ENCODE data around the gene PIGO. TPM values are rescaled to one million over a fixed set of nuclear protein-coding genes. Genes with fewer than 3 reads are reported as not detected.
A peak's percentile ranks its signal among the peaks of the same experiment; 100 is the strongest.

The PIGO gene
- total and polyA plus RNA-seq, 9 of the 15 experiments (the other 6 are each of a cell fraction or from before 2014, with no cell fraction given): 5.4 to 13.7 (median 9.7) TPM

GRCh38 chr9:35102769-35103659 is 6.6 kb upstream of the PIGO start, which contains the start of gene STOML2 (continued):
- TF ChIP-seq, protein P1, sequence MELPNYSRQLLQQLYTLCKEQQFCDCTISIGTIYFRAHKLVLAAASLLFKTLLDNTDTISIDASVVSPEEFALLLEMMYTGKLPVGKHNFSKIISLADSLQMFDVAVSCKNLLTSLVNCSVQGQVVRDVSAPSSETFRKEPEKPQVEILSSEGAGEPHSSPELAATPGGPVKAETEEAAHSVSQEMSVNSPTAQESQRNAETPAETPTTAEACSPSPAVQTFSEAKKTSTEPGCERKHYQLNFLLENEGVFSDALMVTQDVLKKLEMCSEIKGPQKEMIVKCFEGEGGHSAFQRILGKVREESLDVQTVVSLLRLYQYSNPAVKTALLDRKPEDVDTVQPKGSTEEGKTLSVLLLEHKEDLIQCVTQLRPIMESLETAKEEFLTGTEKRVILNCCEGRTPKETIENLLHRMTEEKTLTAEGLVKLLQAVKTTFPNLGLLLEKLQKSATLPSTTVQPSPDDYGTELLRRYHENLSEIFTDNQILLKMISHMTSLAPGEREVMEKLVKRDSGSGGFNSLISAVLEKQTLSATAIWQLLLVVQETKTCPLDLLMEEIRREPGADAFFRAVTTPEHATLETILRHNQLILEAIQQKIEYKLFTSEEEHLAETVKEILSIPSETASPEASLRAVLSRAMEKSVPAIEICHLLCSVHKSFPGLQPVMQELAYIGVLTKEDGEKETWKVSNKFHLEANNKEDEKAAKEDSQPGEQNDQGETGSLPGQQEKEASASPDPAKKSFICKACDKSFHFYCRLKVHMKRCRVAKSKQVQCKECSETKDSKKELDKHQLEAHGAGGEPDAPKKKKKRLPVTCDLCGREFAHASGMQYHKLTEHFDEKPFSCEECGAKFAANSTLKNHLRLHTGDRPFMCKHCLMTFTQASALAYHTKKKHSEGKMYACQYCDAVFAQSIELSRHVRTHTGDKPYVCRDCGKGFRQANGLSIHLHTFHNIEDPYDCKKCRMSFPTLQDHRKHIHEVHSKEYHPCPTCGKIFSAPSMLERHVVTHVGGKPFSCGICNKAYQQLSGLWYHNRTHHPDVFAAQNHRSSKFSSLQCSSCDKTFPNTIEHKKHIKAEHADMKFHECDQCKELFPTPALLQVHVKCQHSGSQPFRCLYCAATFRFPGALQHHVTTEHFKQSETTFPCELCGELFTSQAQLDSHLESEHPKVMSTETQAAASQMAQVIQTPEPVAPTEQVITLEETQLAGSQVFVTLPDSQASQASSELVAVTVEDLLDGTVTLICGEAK (IDR thresholded peaks at IDR 0.05): peak; percentile 99
- TF ChIP-seq, protein P1 (CRISPR knock-in tag; IDR thresholded peaks at IDR 0.05): no peak
- 0 out of 2 replicates have a peak, but pooled peaks have one; percentile 65 for TF ChIP-seq XRCC5 (IDR thresholded peaks at IDR 0.05; ENCODE audit: low read depth, low read length)
- TF ChIP-seq KLF13 (tag; IDR thresholded peaks at IDR 0.05; ENCODE audit: borderline replicate concordance, low read depth): no peak
- peak; percentile 70 for TF ChIP-seq CREM (IDR thresholded peaks at IDR 0.05; ENCODE audit: low read depth)
- peak; percentile 92 for TF ChIP-seq PHF20 (IDR thresholded peaks at IDR 0.05; ENCODE audit: partially characterized antibody)
- peak; percentile 43; the same call in 1 of the 2 replicates for TF ChIP-seq NBN (IDR thresholded peaks at IDR 0.05; ENCODE audit: low read depth)
- no peak for TF ChIP-seq PHB (CRISPR knock-in tag; IDR thresholded peaks at IDR 0.05)
- peak; percentile 64 for TF ChIP-seq RBM22 (IDR thresholded peaks at IDR 0.05; ENCODE audit: low read depth, low read length, poor library complexity, severe bottlenecking)
- peak; percentile 71 for TF ChIP-seq ARID4B (CRISPR knock-in tag; IDR thresholded peaks at IDR 0.05)
- TF ChIP-seq MYNN (IDR thresholded peaks at IDR 0.05): peak; percentile 71
- TF ChIP-seq MYNN (CRISPR knock-in tag; IDR thresholded peaks at IDR 0.05): no peak
- TF ChIP-seq LEF1 (IDR thresholded peaks at IDR 0.05): no peak
- TF ChIP-seq NR2F6 (CRISPR knock-in tag; IDR thresholded peaks at IDR 0.05): peak; percentile 76; the same call in 1 of the 2 replicates
- peak in 1 of 2 experiments; percentile 100; a peak in 2 of 4 replicates for TF ChIP-seq KDM4B (IDR thresholded peaks at IDR 0.05; ENCODE audit: borderline replicate concordance in 2 of 2, low read depth in 1 of 2)

Data from K562 (cell line).